ENCODE measurements around the gene IFT27. TPM values are rescaled to one million over a fixed set of nuclear protein-coding genes. Genes with fewer than 3 reads are reported as not detected.

The IFT27 gene
- polyA plus RNA-seq, 1 donor from 2014 or later, result 111 TPM

GRCh38 chr22:36761553-36762240, 14.2 kb downstream of the IFT27 start:
- Histone ChIP-seq H3K9me2 (ENCODE audit: insufficient read depth, low read length) (no peaks in the 10 kb centered on the region), H3K27me3 (ENCODE audit: insufficient read depth, low read depth, low read length) (no peaks in the 10 kb centered on the region), H2AFZ (ENCODE audit: low read depth, low read length) (no peak overlapping the region), H4K20me1 (ENCODE audit: insufficient read depth) (no peaks in the 10 kb centered on the region), H3F3A (ENCODE audit: insufficient read depth, low read length, poor library complexity, severe bottlenecking) (no peaks in the 10 kb centered on the region), H3K4me3 (ENCODE audit: low read length) (no peak overlapping the region), H3K9ac (ENCODE audit: low read length) (no peak overlapping the region), H3K4me2 (ENCODE audit: low read length) (no peak overlapping the region), H3K79me2 (replicated peaks; ENCODE audit: insufficient read depth, low read length) (no peaks in the 10 kb centered on the region), H3K27ac (ENCODE audit: low read length) (no peak overlapping the region), H3K9me3 (ENCODE audit: low read length) (no peaks in the 10 kb centered on the region), H3K36me3 (ENCODE audit: insufficient read depth, low read length) (peaks cover 5% of the 10 kb centered on the region)
- TF ChIP-seq REST (IDR thresholded peaks at IDR 0.05; ENCODE audit: borderline replicate concordance) (no peak), EP300 (conservative IDR thresholded peaks at IDR 0.05; ENCODE audit: poor library complexity, severe bottlenecking) (no peak), EZH2 (IDR thresholded peaks at IDR 0.05; ENCODE audit: borderline replicate concordance, insufficient read depth, low read length, poor library complexity, severe bottlenecking) (no peak)

GRCh38 chr22:36760786-36761185, 15.1 kb downstream of the IFT27 start:
- TF ChIP-seq TAF1 (IDR thresholded peaks at IDR 0.05; ENCODE audit: low read depth) (no peak), MXI1 (conservative IDR thresholded peaks at IDR 0.05; ENCODE audit: poor library complexity, severe bottlenecking) (no peak), REST (IDR thresholded peaks at IDR 0.05; ENCODE audit: borderline replicate concordance) (no peak), RAD21 (conservative IDR thresholded peaks at IDR 0.05) (no peak), EP300 (conservative IDR thresholded peaks at IDR 0.05; ENCODE audit: poor library complexity, severe bottlenecking) (no peak)
- no peaks in the 10 kb centered on the region for H3K79me2 ChIP-seq (replicated peaks; ENCODE audit: insufficient read depth, low read length)
- H3F3A ChIP-seq (ENCODE audit: insufficient read depth, low read length, poor library complexity, severe bottlenecking), result no peaks in the 10 kb centered on the region
- no peaks in the 10 kb centered on the region for H3K27me3 ChIP-seq (ENCODE audit: insufficient read depth, low read depth, low read length)
- H3K27ac ChIP-seq (ENCODE audit: low read length), result no peak overlapping the region
- no peak overlapping the region for H2AFZ ChIP-seq (ENCODE audit: low read depth, low read length)
- no peaks in the 10 kb centered on the region for H4K20me1 ChIP-seq (ENCODE audit: insufficient read depth)
- no peak overlapping the region for H3K9ac ChIP-seq (ENCODE audit: low read length)
- H3K4me3 ChIP-seq (ENCODE audit: low read length), result no peak overlapping the region
- H3K4me2 ChIP-seq (ENCODE audit: low read length), result no peak overlapping the region
- H3K9me3 ChIP-seq (ENCODE audit: low read length), result no peaks in the 10 kb centered on the region
- H3K9me2 ChIP-seq (ENCODE audit: insufficient read depth, low read length), result no peaks in the 10 kb centered on the region
- peaks cover 5% of the 10 kb centered on the region for H3K36me3 ChIP-seq (ENCODE audit: insufficient read depth, low read length)
